Suprapubic skin (tissue), 3 donors: ENCODE measurements around the gene ADAM19.
A peak's percentile ranks its signal among the peaks of the same experiment; 100 is the strongest.

ENCODE experiments used
- POLR2AphosphoS5 ChIP-seq, 3 donors: sonication (generic); formaldehyde crosslinking; IDR thresholded peaks; one replicate each; pipeline ENCODE4 v1.6.1; 2017; ENCODE audit warnings: antibody characterized with exemption in 3 of 3
- TF ChIP-seq, protein P1 (sequence below), 2 donors: fragments of 200-600 bp in 1 of 2; fragments of 450-650 bp in 1 of 2; sonication (generic) in 1 of 2; IDR thresholded peaks; one replicate each; pipeline ENCODE4 v1.5.1; 2016 to 2019; ENCODE audit warnings: antibody characterized with exemption in 2 of 2, mild to moderate bottlenecking in 1 of 2, moderate library complexity in 1 of 2

DNA sequence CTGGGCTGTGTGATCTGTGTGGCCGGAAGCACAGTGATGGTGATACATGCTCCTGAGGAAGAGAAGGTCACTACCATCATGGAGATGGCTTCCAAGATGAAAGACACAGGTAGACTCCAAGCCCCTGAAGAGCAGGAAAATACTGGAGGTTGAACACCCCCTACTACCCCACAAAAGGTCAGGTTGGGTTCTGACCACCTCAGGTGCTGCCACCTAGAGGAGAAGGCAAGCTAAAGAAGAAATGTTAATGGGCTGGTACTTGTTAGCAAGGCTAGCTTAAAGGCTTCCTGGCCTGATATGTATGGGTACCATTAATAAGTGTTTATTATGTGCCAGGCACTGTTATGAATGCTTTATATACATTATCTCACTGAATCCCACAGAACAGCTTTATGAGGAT is 103.9 kb downstream of the ADAM19 start:
- TF ChIP-seq, protein P1, sequence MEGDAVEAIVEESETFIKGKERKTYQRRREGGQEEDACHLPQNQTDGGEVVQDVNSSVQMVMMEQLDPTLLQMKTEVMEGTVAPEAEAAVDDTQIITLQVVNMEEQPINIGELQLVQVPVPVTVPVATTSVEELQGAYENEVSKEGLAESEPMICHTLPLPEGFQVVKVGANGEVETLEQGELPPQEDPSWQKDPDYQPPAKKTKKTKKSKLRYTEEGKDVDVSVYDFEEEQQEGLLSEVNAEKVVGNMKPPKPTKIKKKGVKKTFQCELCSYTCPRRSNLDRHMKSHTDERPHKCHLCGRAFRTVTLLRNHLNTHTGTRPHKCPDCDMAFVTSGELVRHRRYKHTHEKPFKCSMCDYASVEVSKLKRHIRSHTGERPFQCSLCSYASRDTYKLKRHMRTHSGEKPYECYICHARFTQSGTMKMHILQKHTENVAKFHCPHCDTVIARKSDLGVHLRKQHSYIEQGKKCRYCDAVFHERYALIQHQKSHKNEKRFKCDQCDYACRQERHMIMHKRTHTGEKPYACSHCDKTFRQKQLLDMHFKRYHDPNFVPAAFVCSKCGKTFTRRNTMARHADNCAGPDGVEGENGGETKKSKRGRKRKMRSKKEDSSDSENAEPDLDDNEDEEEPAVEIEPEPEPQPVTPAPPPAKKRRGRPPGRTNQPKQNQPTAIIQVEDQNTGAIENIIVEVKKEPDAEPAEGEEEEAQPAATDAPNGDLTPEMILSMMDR (IDR thresholded peaks at IDR 0.05) = peak in 1 of 2 donors; percentile 36
- TF ChIP-seq POLR2AphosphoS5 (IDR thresholded peaks at IDR 0.05) = no peak
